AG09309 (cell line): ENCODE results near the gene ABHD12.
"Not testable (repeated sequence)": the region's sequence is repeated elsewhere in the genome, so short reads cannot be mapped to it uniquely, and the experiment has no call there.

Source experiments
- DNase-seq: peaks from one replicate; pipeline ENCODE4 v3.0.0-alpha.2; 2010; ENCODE audit warnings: low read depth
- H3K4me3 ChIP-seq: 2 replicates; pipeline ENCODE4 v1.5.1; 2011; ENCODE audit warnings: mild to moderate bottlenecking, low read depth, low read length, moderate library complexity; ENCODE audit not compliant: control insufficient read depth
- CTCF ChIP-seq: IDR thresholded peaks from 2 replicates; pipeline ENCODE4 v1.5.1; 2011; ENCODE audit warnings: mild to moderate bottlenecking, low read depth, low read length, inconsistent platforms; ENCODE audit not compliant: insufficient read depth, control insufficient read depth; ENCODE audit errors: missing control alignments

The ABHD12 gene

GRCh38 chr20:25313593-25313992 is 77.0 kb downstream of the ABHD12 start:
- no peak for DNase-seq
- H3K4me3 ChIP-seq: no peak overlapping the region
- TF ChIP-seq CTCF: no peak

GRCh38 chr20:25312716-25313115 is 77.9 kb downstream of the ABHD12 start:
- H3K4me3 ChIP-seq, DNase-seq: not testable (repeated sequence)

GRCh38 chr20:25310921-25311728 is 79.5 kb downstream of the ABHD12 start:
- no peak for DNase-seq
- TF ChIP-seq CTCF: no peak
- H3K4me3 ChIP-seq: peak overlapping the region; percentile 5

GRCh38 chr20:25310268-25310920 is 80.2 kb downstream of the ABHD12 start:
- TF ChIP-seq CTCF: peak; percentile 74
- DNase-seq: peak; percentile 49
- H3K4me3 ChIP-seq: peak overlapping the region; percentile 5

- H3K4me3 ChIP-seq: no peak overlapping the region
- peak; percentile 62 for DNase-seq
These were observed 81.0 kb downstream of the ABHD12 start for GRCh38 chr20:25309395-25310267.

GRCh38 chr20:25308671-25309394 is 81.8 kb downstream of the ABHD12 start:
- no peak for DNase-seq
- no peak overlapping the region for H3K4me3 ChIP-seq
- TF ChIP-seq CTCF: no peak

More at GRCh38 chr20:25309395-25310267, 81.0 kb downstream of the ABHD12 start:
- no peak for TF ChIP-seq CTCF
